Left hindlimb (tissue), 1 donor: ENCODE results near the gene TIMMDC1.

Experiments
- DNase-seq: peaks from one replicate; pipeline ENCODE4 v3.0.0-alpha.2; 2018

TIMMDC1 gene

GRCh38 chr3:119498186-119499011 is at the start of gene TIMMDC1:
Gene TIMMDC1 (plus strand): TSS chr3:119498547. CDS start chr3:119498734, 187 bp downstream.
- peak; percentile 98 for DNase-seq

- no peak for DNase-seq
These were observed 44.5 kb upstream of the TIMMDC1 start for GRCh38 chr3:119453822-119454221.

- no peak for DNase-seq
These were observed 41.9 kb upstream of the TIMMDC1 start for GRCh38 chr3:119456469-119456868.

GRCh38 chr3:119457246-119457645 is 41.1 kb upstream of the TIMMDC1 start:
- no peak for DNase-seq

GRCh38 chr3:119463171-119464169 is 34.9 kb upstream of the TIMMDC1 start, which contains the start of gene TMEM39A:
Gene TMEM39A (minus strand): TSS chr3:119463615. CDS start chr3:119462074, 1,541 bp downstream.
- peak; percentile 99 for DNase-seq

GRCh38 chr3:119468041-119468440 is 30.3 kb upstream of the TIMMDC1 start:
- DNase-seq, result no peak

- no peak for DNase-seq
These were observed 28.7 kb upstream of the TIMMDC1 start for GRCh38 chr3:119469418-119470189.

GRCh38 chr3:119470866-119471265 is 27.5 kb upstream of the TIMMDC1 start:
- DNase-seq, result no peak

GRCh38 chr3:119481079-119481478 is 17.3 kb upstream of the TIMMDC1 start:
- no peak for DNase-seq

- no peak for DNase-seq
These were observed 15.2 kb upstream of the TIMMDC1 start for GRCh38 chr3:119483101-119483500.

GRCh38 chr3:119485563-119485962 is 12.8 kb upstream of the TIMMDC1 start:
- DNase-seq, result no peak

GRCh38 chr3:119490153-119490552 is 8.2 kb upstream of the TIMMDC1 start:
- no peak for DNase-seq

- no peak for DNase-seq
These were observed 6.2 kb upstream of the TIMMDC1 start for GRCh38 chr3:119492128-119492527.

GRCh38 chr3:119492810-119493209 is 5.5 kb upstream of the TIMMDC1 start:
- DNase-seq, result no peak

GRCh38 chr3:119494597-119494996 is 3.8 kb upstream of the TIMMDC1 start:
- DNase-seq, result no peak

GRCh38 chr3:119497820-119498185 is 544 bp upstream of the TIMMDC1 start:
- peak; percentile 33 for DNase-seq

- DNase-seq, result no peak
These were observed 1.9 kb downstream of the TIMMDC1 start for GRCh38 chr3:119500265-119500664.

GRCh38 chr3:119500901-119501300 is 2.6 kb downstream of the TIMMDC1 start:
- no peak for DNase-seq

GRCh38 chr3:119506631-119507030 is 8.3 kb downstream of the TIMMDC1 start:
- no peak for DNase-seq

- DNase-seq, result no peak
These were observed 9.1 kb downstream of the TIMMDC1 start for GRCh38 chr3:119507404-119507803.

- no peak for DNase-seq
These were observed 10.0 kb downstream of the TIMMDC1 start for GRCh38 chr3:119508172-119508845.

- no peak for DNase-seq
These were observed 12.3 kb downstream of the TIMMDC1 start for GRCh38 chr3:119510690-119511089.
